Measurements from ENCODE around the gene CRELD2. TPM values are rescaled to one million over a fixed set of nuclear protein-coding genes. Genes with fewer than 3 reads are reported as not detected.

Gene CRELD2
- total and polyA plus RNA-seq, 2 experiments from 2014 or later, result 35.7 to 47.7 TPM

- H3K36me3 Mint-ChIP-seq (ENCODE audit: low read depth), result peaks cover 2% of the 10 kb centered on the region; the same call in 1 of the 3 replicates
- H3K9me3 Mint-ChIP-seq, result no peaks in the 10 kb centered on the region
- peaks cover 7% of the 10 kb centered on the region for H3K27me3 Mint-ChIP-seq (ENCODE audit: insufficient read depth, low read depth, poor library complexity)
- H3K79me2 ChIP-seq (replicated peaks; ENCODE audit: insufficient read depth), result peaks cover 17% of the 10 kb centered on the region
- no peak for TF ChIP-seq EZH2 (IDR thresholded peaks at IDR 0.05; ENCODE audit: low read depth, unreplicated experiment)
- TF ChIP-seq STAT1 (IDR thresholded peaks at IDR 0.05; ENCODE audit: unreplicated experiment), result no peak
- TF ChIP-seq ZNF331 (CRISPR knock-in tag; IDR thresholded peaks at IDR 0.05; ENCODE audit: low read depth), result no peak
- no peak overlapping the region for H3K27ac ChIP-seq (ENCODE audit: low read depth)
- no peak overlapping the region for H2AFZ ChIP-seq
- no peak overlapping the region for H3K4me3 Mint-ChIP-seq
- ATAC-seq (no peak), DNase-seq (ENCODE audit: low spot score) (no peak)
- H3K4me1 ChIP-seq (ENCODE audit: insufficient read depth), result no peaks in the 10 kb centered on the region; the same call in 1 of the 2 replicates
- no peaks in the 10 kb centered on the region for H3K27me3 ChIP-seq (ENCODE audit: insufficient read depth)
- peaks cover 6% of the 10 kb centered on the region; the same call in 1 of the 2 replicates for H3F3A ChIP-seq (replicated peaks; ENCODE audit: low read depth)
- H3K36me3 ChIP-seq (ENCODE audit: insufficient read depth), result no peaks in the 10 kb centered on the region
- H3K27ac Mint-ChIP-seq, result no peak overlapping the region
- H3K4me1 Mint-ChIP-seq, result no peaks in the 10 kb centered on the region; the same call in 2 of the 3 replicates
- H3K4me3 ChIP-seq, result no peak overlapping the region
- no peaks in the 10 kb centered on the region; the same call in 1 of the 2 replicates for H4K20me1 ChIP-seq (replicated peaks; ENCODE audit: insufficient read depth)
- H3K9me2 ChIP-seq (ENCODE audit: insufficient read depth), result no peaks in the 10 kb centered on the region
- H3K4me2 ChIP-seq, result no peak overlapping the region
These were observed 5.0 kb upstream of the CRELD2 start for GRCh38 chr22:49913446-49913845.

DNA sequence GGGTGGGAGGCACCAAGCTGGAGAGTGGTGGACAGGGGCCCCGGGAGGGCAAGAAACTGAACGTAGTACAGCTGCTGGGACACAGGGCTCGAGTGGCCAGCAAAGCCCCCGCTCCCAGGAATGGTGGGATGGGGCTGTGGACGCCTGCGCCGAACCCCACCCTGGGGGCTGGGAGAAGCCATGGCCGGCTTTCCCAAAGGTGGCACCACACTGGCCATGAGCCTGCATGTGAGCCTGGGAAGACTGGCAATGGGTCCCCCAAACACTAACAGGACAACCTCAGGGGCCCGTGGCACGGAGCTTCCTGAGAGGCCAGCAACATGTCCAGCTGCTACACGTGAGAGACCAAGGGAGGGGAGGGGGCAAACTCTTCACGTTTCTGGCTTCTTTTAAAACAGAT is 4.2 kb upstream of the CRELD2 start:
- DNase-seq (ENCODE audit: low spot score) (no peak), ATAC-seq (no peak)
- Mint-ChIP-seq H3K27ac (no peak overlapping the region), H3K4me1 (no peaks in the 10 kb centered on the region; the same call in 2 of the 3 replicates), H3K4me3 (no peak overlapping the region), H3K36me3 (ENCODE audit: low read depth) (no peaks in the 10 kb centered on the region; the same call in 2 of the 3 replicates), H3K27me3 (ENCODE audit: insufficient read depth, low read depth, poor library complexity) (peaks cover 7% of the 10 kb centered on the region), H3K9me3 (no peaks in the 10 kb centered on the region)
- H3K36me3 ChIP-seq (ENCODE audit: insufficient read depth), result no peaks in the 10 kb centered on the region
- peaks cover 17% of the 10 kb centered on the region for H3K79me2 ChIP-seq (replicated peaks; ENCODE audit: insufficient read depth)
- H3K9me2 ChIP-seq (ENCODE audit: insufficient read depth), result no peaks in the 10 kb centered on the region
- no peaks in the 10 kb centered on the region for H3K27me3 ChIP-seq (ENCODE audit: insufficient read depth)
- no peak overlapping the region for H2AFZ ChIP-seq
- no peak overlapping the region for H3K4me2 ChIP-seq
- no peak overlapping the region for H3K27ac ChIP-seq (ENCODE audit: low read depth)
- H3F3A ChIP-seq (replicated peaks; ENCODE audit: low read depth), result peaks cover 6% of the 10 kb centered on the region; the same call in 1 of the 2 replicates
- no peaks in the 10 kb centered on the region; the same call in 1 of the 2 replicates for H3K4me1 ChIP-seq (ENCODE audit: insufficient read depth)
- H4K20me1 ChIP-seq (replicated peaks; ENCODE audit: insufficient read depth), result no peaks in the 10 kb centered on the region; the same call in 1 of the 2 replicates
- no peak overlapping the region for H3K4me3 ChIP-seq
- TF ChIP-seq POLR2AphosphoS5 (IDR thresholded peaks at IDR 0.05; ENCODE audit: low read depth) (no peak), EZH2phosphoT487 (IDR thresholded peaks at IDR 0.05; ENCODE audit: unreplicated experiment) (no peak), NANOG (IDR thresholded peaks at IDR 0.05; ENCODE audit: borderline replicate concordance) (no peak), JUNB (IDR thresholded peaks at IDR 0.05; ENCODE audit: unreplicated experiment) (no peak), ZNF331 (CRISPR knock-in tag; IDR thresholded peaks at IDR 0.05; ENCODE audit: low read depth) (no peak), CTCF (conservative IDR thresholded peaks at IDR 0.05; ENCODE audit: low read depth in 2 of 2) (no peak), CREB1 (CRISPR knock-in tag; IDR thresholded peaks at IDR 0.05; ENCODE audit: low read depth) (no peak), ZNF462 (CRISPR knock-in tag; IDR thresholded peaks at IDR 0.05) (no peak)
- TF ChIP-seq, protein P1, sequence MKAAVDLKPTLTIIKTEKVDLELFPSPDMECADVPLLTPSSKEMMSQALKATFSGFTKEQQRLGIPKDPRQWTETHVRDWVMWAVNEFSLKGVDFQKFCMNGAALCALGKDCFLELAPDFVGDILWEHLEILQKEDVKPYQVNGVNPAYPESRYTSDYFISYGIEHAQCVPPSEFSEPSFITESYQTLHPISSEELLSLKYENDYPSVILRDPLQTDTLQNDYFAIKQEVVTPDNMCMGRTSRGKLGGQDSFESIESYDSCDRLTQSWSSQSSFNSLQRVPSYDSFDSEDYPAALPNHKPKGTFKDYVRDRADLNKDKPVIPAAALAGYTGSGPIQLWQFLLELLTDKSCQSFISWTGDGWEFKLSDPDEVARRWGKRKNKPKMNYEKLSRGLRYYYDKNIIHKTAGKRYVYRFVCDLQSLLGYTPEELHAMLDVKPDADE (IDR thresholded peaks at IDR 0.05), result no peak

Data from GM23338 (cell line).